ENCODE measurements around the gene ATXN10. TPM values are rescaled to one million over a fixed set of nuclear protein-coding genes. Genes with fewer than 3 reads are reported as not detected.
A peak's percentile ranks its signal among the peaks of the same experiment; 100 is the strongest.

The ATXN10 gene
- total RNA-seq, 1 experiment from 2014 or later: 135 TPM

DNA sequence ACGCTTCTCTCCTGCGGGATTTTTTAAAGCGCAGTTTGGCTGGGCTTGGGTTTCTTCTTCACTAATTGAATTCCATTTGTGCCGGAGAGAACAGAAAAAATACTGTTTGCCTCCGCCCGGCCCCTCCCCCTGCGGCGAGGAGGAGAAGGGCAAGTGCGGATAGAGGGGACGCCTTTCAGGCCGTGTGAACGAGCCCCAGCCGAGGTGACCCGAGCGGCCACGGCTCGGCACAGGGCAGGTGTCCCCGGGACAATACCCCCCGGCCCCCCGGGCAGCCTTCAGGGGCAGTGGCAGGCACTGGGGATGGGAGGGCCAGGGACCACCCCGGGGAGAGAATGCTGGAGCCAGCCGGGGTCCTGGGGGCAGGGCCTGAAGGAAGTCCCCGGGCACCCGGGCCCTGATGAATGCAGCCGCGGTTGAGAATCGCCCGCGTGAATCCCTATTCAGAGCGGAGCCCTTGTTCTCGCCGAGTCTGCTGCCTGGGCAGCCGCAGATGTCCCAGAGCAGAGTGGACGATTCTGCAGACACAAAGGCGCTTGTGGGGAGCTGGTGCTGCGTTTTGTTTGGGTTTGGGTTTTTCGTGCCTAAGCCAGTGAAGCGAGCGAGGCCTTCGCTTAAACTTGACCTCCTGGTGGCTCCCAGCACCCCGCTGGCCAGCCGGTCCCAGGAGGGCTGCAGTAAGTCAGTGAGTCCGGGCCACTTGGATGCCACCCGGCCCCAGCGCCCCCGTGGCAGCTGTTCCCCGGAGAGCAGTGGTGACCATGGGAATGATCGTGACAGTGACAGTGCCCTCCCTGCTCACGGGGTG, 209.3 kb downstream of the ATXN10 start:
- CTCF ChIA-PET: no interaction called here
- H3K27me3 ChIP-seq (ENCODE audit: insufficient read depth, low read length): no peaks in the 10 kb centered on the region
- no peak overlapping the region for H3K4me2 ChIP-seq (ENCODE audit: low read length)
- intact Hi-C loops (cut with micrococcal nuclease): no loop called here
- POLR2A ChIA-PET: no interaction called here
- BruUV-seq (replicated peaks): no TSS peak
- RAD21 ChIA-PET (ENCODE audit: low non-redundant PET in 1 of 2, low total read pairs in 2 of 2, uncharacterized antibody in 2 of 2, unreplicated experiment in 2 of 2): no interaction called here
- TF ChIP-seq ZFX (IDR thresholded peaks at IDR 0.05): no peak
- TF ChIP-seq SP1 (IDR thresholded peaks at IDR 0.05; ENCODE audit: low read depth): no peak
- no peak for TF ChIP-seq ELF1 (IDR thresholded peaks at IDR 0.05; ENCODE audit: borderline replicate concordance, low read depth)
- TF ChIP-seq SRF (IDR thresholded peaks at IDR 0.05; ENCODE audit: low read depth): no peak
- TF ChIP-seq YY1 (IDR thresholded peaks at IDR 0.05; ENCODE audit: extremely low read depth, insufficient replicate concordance, low read depth, low read length): no peak
- TF ChIP-seq MAX (IDR thresholded peaks at IDR 0.05): no peak
- no peak for TF ChIP-seq TCF7L2 (IDR thresholded peaks at IDR 0.05; ENCODE audit: borderline replicate concordance, extremely low read depth, insufficient read depth, insufficient read length)
- no peaks in the 10 kb centered on the region for H3K36me3 ChIP-seq (ENCODE audit: control insufficient read depth in 1 of 2, insufficient read depth in 2 of 2, low read length in 2 of 2)
- no peak for DNase-seq (ENCODE audit: low read depth, low spot score)
- no peaks in the 10 kb centered on the region for H3K9me3 ChIP-seq (ENCODE audit: control insufficient read depth in 1 of 2, insufficient read depth in 1 of 2, low read depth in 1 of 2, low read length in 2 of 2)
- no peak overlapping the region for H3K4me3 ChIP-seq (replicated peaks in 1 of 2; ENCODE audit: low read depth in 1 of 2, low read length in 2 of 2)
- H4K20me1 ChIP-seq (ENCODE audit: insufficient read depth): no peaks in the 10 kb centered on the region
- peaks cover 4 to 14% of the 10 kb centered on the region in 2 experiments for H3K4me1 ChIP-seq (ENCODE audit: control insufficient read depth in 1 of 2, insufficient read depth in 2 of 2, low read length in 2 of 2)
- H3K27ac ChIP-seq (ENCODE audit: low read depth, low read length): no peak overlapping the region
- no peak for ATAC-seq
- no peak overlapping the region for H2AFZ ChIP-seq (ENCODE audit: low read depth, low read length, poor library complexity, severe bottlenecking)
- H3K79me2 ChIP-seq (ENCODE audit: insufficient read depth, low read length): no peaks in the 10 kb centered on the region
- H3K9ac ChIP-seq (ENCODE audit: low read length): no peak overlapping the region
- no peaks in the 10 kb centered on the region for H3K9me2 ChIP-seq (ENCODE audit: insufficient read depth)

DNA sequence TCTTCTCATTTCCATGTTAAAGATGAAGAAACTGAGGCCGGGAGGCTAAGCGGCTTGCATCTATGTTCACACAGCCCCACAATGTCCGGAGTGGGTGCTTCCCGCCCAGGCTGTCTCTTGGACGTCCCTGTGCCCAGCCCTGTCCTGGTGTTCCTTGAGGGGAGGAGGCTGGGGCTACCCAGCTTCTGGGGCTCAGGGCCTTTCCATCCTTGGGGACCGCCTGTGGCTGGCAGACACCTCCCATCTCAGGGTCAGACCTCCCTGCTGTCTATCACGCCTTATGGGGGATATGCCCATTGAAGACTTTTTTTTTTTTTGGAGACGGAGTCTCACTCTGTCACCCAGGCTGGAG, 209.9 kb downstream of the ATXN10 start:
- Histone ChIP-seq H3K27me3 (ENCODE audit: insufficient read depth, low read length) (no peaks in the 10 kb centered on the region), H3K9ac (ENCODE audit: low read length) (no peak overlapping the region), H3K4me3 (replicated peaks in 1 of 2; ENCODE audit: low read depth in 1 of 2, low read length in 2 of 2) (no peak overlapping the region), H3K4me2 (ENCODE audit: low read length) (peak overlapping the region; percentile 45), H3K4me1 (ENCODE audit: control insufficient read depth in 1 of 2, insufficient read depth in 2 of 2, low read length in 2 of 2) (peaks cover 4 to 14% of the 10 kb centered on the region in 2 experiments), H3K79me2 (ENCODE audit: insufficient read depth, low read length) (no peaks in the 10 kb centered on the region), H2AFZ (ENCODE audit: low read depth, low read length, poor library complexity, severe bottlenecking) (no peak overlapping the region), H3K36me3 (ENCODE audit: control insufficient read depth in 1 of 2, insufficient read depth in 2 of 2, low read length in 2 of 2) (no peaks in the 10 kb centered on the region), H4K20me1 (ENCODE audit: insufficient read depth) (no peaks in the 10 kb centered on the region), H3K9me3 (ENCODE audit: control insufficient read depth in 1 of 2, insufficient read depth in 1 of 2, low read depth in 1 of 2, low read length in 2 of 2) (no peaks in the 10 kb centered on the region), H3K9me2 (ENCODE audit: insufficient read depth) (no peaks in the 10 kb centered on the region), H3K27ac (ENCODE audit: low read depth, low read length) (no peak overlapping the region)
- ChIA-PET POLR2A (no interaction called here), CTCF (no interaction called here), RAD21 (ENCODE audit: low non-redundant PET in 1 of 2, low total read pairs in 2 of 2, uncharacterized antibody in 2 of 2, unreplicated experiment in 2 of 2) (no interaction called here)
- TF ChIP-seq SRF (IDR thresholded peaks at IDR 0.05; ENCODE audit: low read depth) (no peak), EZH2 (IDR thresholded peaks at IDR 0.05) (no peak)
- DNase-seq (ENCODE audit: low read depth, low spot score) (no peak), ATAC-seq (peak; percentile 18; the same call in 1 of the 2 replicates)
- intact Hi-C loops (cut with micrococcal nuclease): no loop called here
- BruUV-seq (replicated peaks): no TSS peak
